ENCODE data around the gene NAGPA. TPM values are rescaled to one million over a fixed set of nuclear protein-coding genes. Genes with fewer than 3 reads are reported as not detected.

The NAGPA gene
- total and polyA plus RNA-seq, 2 of the 8 experiments (the other 6 are each of a cell fraction or from before 2014, with no cell fraction given): 10.1 to 13.2 TPM

DNA sequence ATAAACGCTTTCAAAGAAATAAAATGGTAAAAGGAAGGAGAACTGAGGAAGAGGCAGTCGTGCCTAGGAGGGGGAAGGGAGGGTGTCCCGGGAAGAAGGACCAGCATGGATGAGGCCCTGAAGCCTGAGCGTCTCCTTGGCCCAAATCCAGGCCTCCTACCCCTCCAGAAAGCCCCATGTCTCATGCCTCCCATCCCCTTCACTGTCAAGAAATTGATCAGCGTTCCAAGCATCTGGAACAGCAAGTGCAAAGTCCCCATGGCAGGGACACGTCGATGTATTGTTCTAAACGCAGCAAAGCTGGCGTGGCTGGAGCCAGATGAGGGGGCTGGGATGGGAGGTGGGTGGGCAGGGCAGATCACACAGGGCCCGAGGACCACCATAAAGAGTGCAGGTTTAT lies 53.0 kb downstream of the NAGPA start (continued):
- TF ChIP-seq, protein P1, sequence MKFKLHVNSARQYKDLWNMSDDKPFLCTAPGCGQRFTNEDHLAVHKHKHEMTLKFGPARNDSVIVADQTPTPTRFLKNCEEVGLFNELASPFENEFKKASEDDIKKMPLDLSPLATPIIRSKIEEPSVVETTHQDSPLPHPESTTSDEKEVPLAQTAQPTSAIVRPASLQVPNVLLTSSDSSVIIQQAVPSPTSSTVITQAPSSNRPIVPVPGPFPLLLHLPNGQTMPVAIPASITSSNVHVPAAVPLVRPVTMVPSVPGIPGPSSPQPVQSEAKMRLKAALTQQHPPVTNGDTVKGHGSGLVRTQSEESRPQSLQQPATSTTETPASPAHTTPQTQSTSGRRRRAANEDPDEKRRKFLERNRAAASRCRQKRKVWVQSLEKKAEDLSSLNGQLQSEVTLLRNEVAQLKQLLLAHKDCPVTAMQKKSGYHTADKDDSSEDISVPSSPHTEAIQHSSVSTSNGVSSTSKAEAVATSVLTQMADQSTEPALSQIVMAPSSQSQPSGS (IDR thresholded peaks at IDR 0.05; ENCODE audit: low read length): no peak
- TF ChIP-seq FOSL1 (IDR thresholded peaks at IDR 0.05; ENCODE audit: insufficient read depth, low read depth, low read length) (no peak), HDAC2 (IDR thresholded peaks at IDR 0.05; ENCODE audit: borderline replicate concordance in 1 of 2, low read depth in 2 of 2, low read length in 2 of 2) (no peak), JUN (IDR thresholded peaks at IDR 0.05; ENCODE audit: low read depth, low read length) (no peak), SP1 (IDR thresholded peaks at IDR 0.05; ENCODE audit: low read depth, low read length) (no peak)

Data from H1 (cell line).